Measurements from ENCODE around the gene CHMP2A.
"Not testable (repeated sequence)": the region's sequence is repeated elsewhere in the genome, so short reads cannot be mapped to it uniquely, and the experiment has no call there.

CHMP2A gene

GRCh38 chr19:58510084-58510862 is 44.6 kb downstream of the CHMP2A start:
- DNase-seq, result no peak

- no peak for DNase-seq
Observed at GRCh38 chr19:58509731-58510083, 45.2 kb downstream of the CHMP2A start.

GRCh38 chr19:58507602-58508223 is 47.2 kb downstream of the CHMP2A start:
- not testable (repeated sequence) for DNase-seq

All from NCI-H774 (cell line).